HG03439 (cell line): ENCODE results near the gene MAP2K1.
"Not testable (repeated sequence)": the region's sequence is repeated elsewhere in the genome, so short reads cannot be mapped to it uniquely, and the experiment has no call there.

Experiments
- ATAC-seq: cut with Tn5 transposase; IDR thresholded peaks from one replicate; pipeline ENCODE4 v1.9.1; 2021; ENCODE audit warnings: mild to moderate bottlenecking, moderate library complexity; ENCODE audit not compliant: unreplicated experiment

The MAP2K1 gene

GRCh38 chr15:66393037-66393436, 6.3 kb downstream of the MAP2K1 start:
- ATAC-seq, result not testable (repeated sequence)

- no peak for ATAC-seq
These were observed 7.8 kb downstream of the MAP2K1 start for GRCh38 chr15:66394472-66394871.

- no peak for ATAC-seq
These were observed 8.2 kb downstream of the MAP2K1 start for GRCh38 chr15:66394915-66395314.

DNA sequence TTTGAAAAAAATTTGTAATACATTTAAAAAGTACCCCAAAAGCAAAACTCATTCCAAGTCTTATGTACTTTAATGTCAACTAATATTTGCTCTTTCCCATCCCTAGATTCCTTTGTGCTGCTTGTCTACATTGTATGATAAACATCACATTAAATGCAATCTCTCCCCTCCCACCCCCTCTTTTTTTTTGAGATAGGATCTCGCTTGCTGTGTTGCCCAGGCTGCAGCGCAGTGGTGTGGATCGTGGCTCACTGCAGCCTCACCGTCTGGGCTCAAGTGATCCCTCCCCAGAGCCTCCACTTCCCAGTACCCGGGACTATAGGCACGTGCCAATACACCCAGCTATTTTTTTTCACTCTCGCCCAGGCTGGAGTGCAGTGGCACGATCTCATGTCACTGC, 12.6 kb downstream of the MAP2K1 start:
- ATAC-seq, result no peak

DNA sequence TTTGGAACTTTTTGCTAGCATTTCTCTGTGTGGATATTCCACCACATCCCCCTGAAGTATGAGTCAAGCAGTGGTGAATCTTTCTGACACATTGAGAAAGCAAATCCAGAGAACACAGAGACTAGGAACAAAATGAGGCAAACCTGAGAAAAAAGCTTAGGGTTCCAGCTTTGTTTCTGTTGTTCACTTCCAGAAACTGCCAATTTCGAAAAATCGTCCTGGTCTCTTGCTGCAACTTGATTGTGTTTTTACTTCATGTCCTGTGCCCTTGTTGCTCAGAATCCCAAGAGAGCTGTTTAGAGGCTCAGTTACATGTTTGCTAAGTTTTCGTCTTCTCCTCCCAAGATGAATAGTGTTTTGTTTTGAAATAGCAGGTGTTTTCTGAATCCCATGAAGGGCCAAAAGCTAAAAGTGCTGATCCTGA, 13.7 kb downstream of the MAP2K1 start:
- no peak for ATAC-seq

GRCh38 chr15:66401130-66402021, 14.7 kb downstream of the MAP2K1 start:
- ATAC-seq, result no peak

- ATAC-seq, result no peak
These were observed 16.1 kb downstream of the MAP2K1 start for GRCh38 chr15:66402761-66403284.

GRCh38 chr15:66403323-66403722, 16.6 kb downstream of the MAP2K1 start:
- no peak for ATAC-seq

GRCh38 chr15:66404122-66404521, 17.4 kb downstream of the MAP2K1 start:
- no peak for ATAC-seq

DNA sequence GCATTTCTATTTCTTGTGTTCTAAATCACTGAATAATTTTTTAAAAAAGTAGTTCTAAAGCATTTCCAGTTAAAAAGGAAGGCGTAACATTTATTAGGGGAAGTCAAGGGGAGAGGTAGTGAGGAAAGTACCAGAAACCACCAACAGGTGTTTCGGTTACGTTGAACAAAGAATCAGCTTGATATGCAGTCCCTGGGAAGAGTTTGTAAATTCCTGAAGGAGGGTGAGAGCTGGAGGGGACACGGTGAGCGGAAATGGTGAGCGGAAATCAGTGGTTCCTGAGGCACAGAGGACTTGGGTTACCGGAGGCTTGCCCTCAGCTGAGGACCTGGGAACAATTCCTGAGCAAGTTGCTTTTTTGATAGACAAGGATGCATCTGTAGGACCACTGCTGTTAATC, 17.8 kb downstream of the MAP2K1 start:
- no peak for ATAC-seq

GRCh38 chr15:66405007-66405406, 18.3 kb downstream of the MAP2K1 start:
- ATAC-seq, result no peak

- ATAC-seq, result no peak
These were observed 18.9 kb downstream of the MAP2K1 start for GRCh38 chr15:66405615-66406014.

- no peak for ATAC-seq
These were observed 21.5 kb downstream of the MAP2K1 start for GRCh38 chr15:66408254-66408653.

GRCh38 chr15:66408675-66409282, 22.1 kb downstream of the MAP2K1 start:
- ATAC-seq, result no peak

DNA sequence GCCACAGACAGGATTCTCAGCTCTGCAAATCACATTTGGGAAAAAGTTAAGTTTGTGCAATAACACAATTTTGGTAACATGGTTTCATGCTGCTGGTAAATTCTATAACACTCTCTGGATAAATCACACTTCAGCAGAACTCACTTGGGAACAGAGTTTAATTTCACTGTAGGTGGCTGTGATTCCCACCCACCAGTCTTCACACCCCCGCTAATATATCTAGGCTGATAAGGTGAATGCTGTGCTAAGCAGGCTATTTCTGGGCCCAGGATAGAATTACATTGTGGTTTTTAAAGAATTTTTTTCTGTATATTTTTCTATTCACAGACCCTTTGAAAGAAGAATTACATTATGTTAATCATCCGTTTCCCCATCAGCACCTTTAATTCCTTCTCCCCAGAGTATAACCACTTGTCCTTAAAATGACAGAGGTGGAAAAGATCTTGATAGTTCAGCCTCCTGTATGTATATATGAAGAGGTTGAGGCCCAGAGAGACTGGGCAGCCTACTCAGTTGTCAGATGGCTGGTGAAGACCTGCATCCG, 22.9 kb downstream of the MAP2K1 start:
- ATAC-seq, result no peak

DNA sequence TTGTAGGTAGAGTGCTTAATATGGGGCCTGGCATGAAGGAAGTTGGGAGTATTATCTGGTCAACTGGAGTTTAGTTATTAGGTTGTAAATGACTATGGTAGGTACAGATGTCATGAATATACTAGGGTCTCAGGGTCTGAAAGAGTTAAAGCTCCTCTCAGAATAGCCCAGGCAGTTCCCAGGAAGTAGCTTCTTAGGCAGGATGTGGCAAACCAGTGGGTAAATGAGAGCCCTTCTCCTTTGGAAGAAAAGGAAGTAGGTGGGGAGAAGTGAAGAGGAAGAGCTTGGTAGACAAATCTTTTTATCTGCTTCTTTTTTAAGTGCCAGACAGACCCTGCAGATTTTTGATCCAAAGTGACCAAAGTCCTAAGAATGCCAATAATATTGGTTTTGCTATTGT, 24.5 kb downstream of the MAP2K1 start:
- ATAC-seq, result no peak

DNA sequence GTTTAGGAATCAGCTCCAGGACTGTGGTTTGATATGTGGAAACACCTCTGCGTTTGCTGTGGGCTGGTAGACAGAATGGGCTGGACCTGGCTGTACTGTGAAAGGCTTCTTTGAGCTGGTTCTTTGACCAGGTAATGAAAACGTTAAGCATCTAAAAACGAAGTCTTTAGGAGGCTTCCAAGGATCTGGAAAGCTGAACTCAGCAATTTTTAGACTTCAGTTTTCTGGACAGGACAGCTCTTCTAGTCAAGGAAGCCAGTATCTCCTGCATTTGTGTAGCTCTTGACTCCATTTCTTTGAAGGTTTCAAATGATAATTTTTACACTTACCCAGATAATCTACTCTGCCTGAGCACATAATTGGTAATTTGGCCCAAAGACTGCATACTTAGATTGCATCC, 25.5 kb downstream of the MAP2K1 start:
- ATAC-seq, result no peak

GRCh38 chr15:66413579-66413978, 26.9 kb downstream of the MAP2K1 start:
- ATAC-seq, result no peak

- no peak for ATAC-seq
These were observed 28.6 kb downstream of the MAP2K1 start for GRCh38 chr15:66415360-66415759.

DNA sequence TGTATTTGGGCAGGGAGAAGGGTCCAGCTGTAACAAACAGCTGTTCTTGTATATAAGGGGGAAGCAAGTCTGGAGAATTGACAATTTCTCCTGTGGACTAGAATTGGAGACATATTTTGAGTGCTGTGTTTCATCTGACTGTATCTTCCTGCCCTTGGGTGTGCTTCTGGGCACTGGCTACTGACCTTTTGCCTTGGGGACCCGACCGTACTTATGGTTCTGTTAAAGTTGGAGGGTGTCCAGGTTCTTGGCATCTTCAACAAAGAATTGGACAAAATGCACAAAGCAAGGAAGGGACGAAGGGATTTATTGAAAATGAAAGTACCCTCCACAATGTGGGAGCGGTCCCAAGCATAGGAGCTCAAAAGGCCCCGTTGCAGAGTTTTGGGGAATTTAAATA, 31.0 kb downstream of the MAP2K1 start:
- ATAC-seq, result no peak

DNA sequence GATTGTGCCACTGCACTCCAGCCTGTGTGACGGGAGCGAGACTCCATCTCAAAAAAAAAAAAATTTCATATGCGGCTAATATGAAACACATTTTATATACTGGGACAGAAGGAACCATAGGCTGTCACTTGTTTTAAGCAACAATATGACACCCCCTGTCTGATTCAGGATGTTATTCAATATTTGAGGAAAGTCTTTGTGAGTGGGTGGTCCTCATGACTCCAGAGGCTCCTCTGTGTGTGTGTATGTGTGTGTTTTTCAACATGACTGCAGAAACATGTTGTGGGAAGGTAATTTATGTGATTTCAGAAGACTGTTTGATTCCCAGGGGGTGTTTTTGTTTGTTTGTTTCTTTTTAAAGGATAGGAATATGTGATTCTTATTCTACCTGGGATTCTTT, 32.8 kb downstream of the MAP2K1 start:
- no peak for ATAC-seq

- ATAC-seq, result no peak
These were observed 35.6 kb downstream of the MAP2K1 start for GRCh38 chr15:66422347-66422746.
